Esophagus muscularis mucosa (tissue), 4 donors: ENCODE measurements around the gene TMX3. TPM values are rescaled to one million over a fixed set of nuclear protein-coding genes. Genes with fewer than 3 reads are reported as not detected.

Experiments
- total RNA-seq, 4 donors: library from RNA; depleted of rRNA; stranded (reverse); fragments of >200 nt; gene quantifications; one replicate each; pipeline versions ENCODE4 v1.1.0 to v1.2.1, GENCODE V29; 2016

TMX3 gene
- total RNA-seq, 4 donors from 2014 or later = 29.0 to 39.5 (median 31.3) TPM

Other genes starting within 250 kb of the TMX3 start
- gene CCDC102B, start 83.0 kb upstream of the TMX3 start, total RNA-seq = 1 to 10 TPM; 3.0 to 6.8 (median 4.8) TPM